Tibial nerve (tissue), 4 donors: ENCODE results near the gene EVC2. TPM values are rescaled to one million over a fixed set of nuclear protein-coding genes. Genes with fewer than 3 reads are reported as not detected.
A peak's percentile ranks its signal among the peaks of the same experiment; 100 is the strongest.

Experiments used
- DNase-seq, 2 donors: peaks; one replicate each; pipeline ENCODE4 v3.0.0-alpha.2; 2019; ENCODE audit warnings: low spot score in 2 of 2
- H3K27ac ChIP-seq, 4 donors: fragments of 200-600 bp; sonication (generic) in 3 of 4; one replicate each; pipeline ENCODE4 v1.5.1; 2017 to 2019; ENCODE audit warnings: mild to moderate bottlenecking in 1 of 4
- H3K27me3 ChIP-seq, 2 donors: fragments of 200-600 bp; sonication (generic) in 1 of 2; one replicate each; pipeline versions ENCODE4 v1.5.1 to v1.6.0; 2017 to 2019
- H3K36me3 ChIP-seq, 3 donors: fragments of 200-600 bp; sonication (generic); one replicate each; pipeline ENCODE4 v1.5.1; 2018 to 2019
- H3K4me1 ChIP-seq, 4 donors: fragments of 200-600 bp; sonication (generic) in 3 of 4; one replicate each; pipeline ENCODE4 v1.5.1; 2017 to 2019
- H3K4me3 ChIP-seq, 4 donors: fragments of 200-600 bp; sonication (generic) in 3 of 4; one replicate each; pipeline ENCODE4 v1.5.1; 2017 to 2019; ENCODE audit warnings: mild to moderate bottlenecking in 1 of 4, moderate library complexity in 1 of 4
- H3K9me3 ChIP-seq, 4 donors: fragments of 200-600 bp; sonication (generic) in 3 of 4; one replicate each; pipeline ENCODE4 v1.5.1; 2017 to 2019
- EP300 ChIP-seq, 2 donors: sonication (generic); formaldehyde crosslinking; IDR thresholded peaks; one replicate each; pipeline ENCODE4 v1.6.1; 2017; ENCODE audit warnings: antibody characterized with exemption in 2 of 2, mild to moderate bottlenecking in 1 of 2
- POLR2A ChIP-seq, 2 donors: fragments of 450-650 bp; IDR thresholded peaks; one replicate each; pipeline ENCODE4 v1.6.1; 2017; ENCODE audit warnings: antibody characterized with exemption in 2 of 2, mild to moderate bottlenecking in 2 of 2, moderate library complexity in 2 of 2
- WGBS, 2 donors: methylation state at CpG; one replicate each; pipeline ENCODE4 v1.1.5; 2018; 5-methylcytosine and 5-hydroxymethylcytosine counted together
- total RNA-seq, 4 donors: library from RNA; depleted of rRNA; stranded (reverse); fragments of >200 nt; gene quantifications; one replicate each; pipeline ENCODE4 v1.1.0, GENCODE V29; 2016
- TF ChIP-seq, protein P1 (sequence below), 5 experiments: fragments of 200-600 bp in 3 of 5; fragments of 450-650 bp in 2 of 5; sonication (generic) in 3 of 5; IDR thresholded peaks; one replicate each; pipeline ENCODE4 v1.5.1; 2016 to 2019; ENCODE audit warnings: antibody characterized with exemption in 5 of 5, mild to moderate bottlenecking in 3 of 5, moderate library complexity in 2 of 5

Gene EVC2, protein sequence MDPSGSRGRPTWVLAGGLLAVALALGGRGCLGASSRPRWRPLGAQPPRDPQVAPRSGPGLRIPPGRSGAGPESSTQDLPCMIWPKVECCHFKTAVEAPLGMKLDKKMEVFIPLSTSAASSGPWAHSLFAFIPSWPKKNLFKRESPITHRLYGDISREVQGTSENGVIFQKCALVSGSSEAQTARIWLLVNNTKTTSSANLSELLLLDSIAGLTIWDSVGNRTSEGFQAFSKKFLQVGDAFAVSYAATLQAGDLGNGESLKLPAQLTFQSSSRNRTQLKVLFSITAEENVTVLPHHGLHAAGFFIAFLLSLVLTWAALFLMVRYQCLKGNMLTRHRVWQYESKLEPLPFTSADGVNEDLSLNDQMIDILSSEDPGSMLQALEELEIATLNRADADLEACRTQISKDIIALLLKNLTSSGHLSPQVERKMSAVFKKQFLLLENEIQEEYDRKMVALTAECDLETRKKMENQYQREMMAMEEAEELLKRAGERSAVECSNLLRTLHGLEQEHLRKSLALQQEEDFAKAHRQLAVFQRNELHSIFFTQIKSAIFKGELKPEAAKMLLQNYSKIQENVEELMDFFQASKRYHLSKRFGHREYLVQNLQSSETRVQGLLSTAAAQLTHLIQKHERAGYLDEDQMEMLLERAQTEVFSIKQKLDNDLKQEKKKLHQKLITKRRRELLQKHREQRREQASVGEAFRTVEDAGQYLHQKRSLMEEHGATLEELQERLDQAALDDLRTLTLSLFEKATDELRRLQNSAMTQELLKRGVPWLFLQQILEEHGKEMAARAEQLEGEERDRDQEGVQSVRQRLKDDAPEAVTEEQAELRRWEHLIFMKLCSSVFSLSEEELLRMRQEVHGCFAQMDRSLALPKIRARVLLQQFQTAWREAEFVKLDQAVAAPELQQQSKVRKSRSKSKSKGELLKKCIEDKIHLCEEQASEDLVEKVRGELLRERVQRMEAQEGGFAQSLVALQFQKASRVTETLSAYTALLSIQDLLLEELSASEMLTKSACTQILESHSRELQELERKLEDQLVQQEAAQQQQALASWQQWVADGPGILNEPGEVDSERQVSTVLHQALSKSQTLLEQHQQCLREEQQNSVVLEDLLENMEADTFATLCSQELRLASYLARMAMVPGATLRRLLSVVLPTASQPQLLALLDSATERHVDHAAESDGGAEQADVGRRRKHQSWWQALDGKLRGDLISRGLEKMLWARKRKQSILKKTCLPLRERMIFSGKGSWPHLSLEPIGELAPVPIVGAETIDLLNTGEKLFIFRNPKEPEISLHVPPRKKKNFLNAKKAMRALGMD
- 10 to 100 TPM; 26.7 to 37.3 (median 29.0) TPM for total RNA-seq

DNA sequence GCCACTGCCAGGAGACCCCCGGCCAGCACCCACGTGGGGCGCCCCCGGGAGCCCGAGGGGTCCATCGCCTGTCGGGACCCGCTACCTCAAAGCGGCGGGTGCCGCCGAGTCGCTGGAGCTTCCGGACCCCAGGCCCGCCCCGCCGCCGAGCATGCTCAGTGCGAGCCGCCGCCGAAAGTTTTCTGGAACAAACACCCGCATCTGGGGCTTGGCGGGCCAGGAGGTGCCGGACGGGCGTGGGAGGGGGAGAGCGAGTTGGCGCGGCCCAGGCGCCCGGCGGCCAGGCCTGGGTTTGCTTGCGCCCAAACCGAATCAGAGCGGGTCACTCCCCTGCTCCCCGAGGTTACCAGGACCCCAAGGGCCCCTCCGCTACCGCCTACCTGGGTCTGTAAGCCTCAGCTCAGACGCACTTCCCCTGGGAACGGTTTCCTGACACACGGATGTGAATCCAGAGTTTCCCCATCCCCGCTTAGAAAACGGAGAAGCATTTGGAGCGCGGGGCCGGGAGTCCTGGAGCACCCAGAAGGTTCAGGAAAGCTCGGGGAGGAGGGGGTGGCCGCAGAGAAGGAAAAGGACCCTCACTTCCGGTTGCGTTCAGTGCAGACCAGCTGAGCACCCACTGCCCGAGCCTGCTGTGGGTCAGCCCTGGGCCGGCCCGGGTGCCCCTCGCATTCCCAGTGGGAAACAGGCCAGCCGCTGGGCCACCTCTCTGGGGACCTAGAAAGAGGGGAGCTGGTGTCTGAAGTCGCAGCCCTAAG, at the start of gene EVC2:
Gene EVC2 (minus strand): TSS at position 111 of the 758 bp plus-strand sequence. CDS start 46 bp downstream, at position 65.
- Histone ChIP-seq H3K9me3 (no peaks in the 10 kb centered on the region), H3K27me3 (no peaks in the 10 kb centered on the region), H3K36me3 (peaks cover 0 to 4% (median 0%) of the 10 kb centered on the region in 3 donors), H3K4me1 (peaks cover 0 to 69% (median 12%) of the 10 kb centered on the region in 4 donors), H3K27ac (peak within 1 kb of the TSS; percentile 73 to 95 (median 84)), H3K4me3 (peak within 1 kb of the TSS; percentile 59 to 80 (median 62))
- DNase-seq = peak; percentile 53
- TF ChIP-seq, protein P1, sequence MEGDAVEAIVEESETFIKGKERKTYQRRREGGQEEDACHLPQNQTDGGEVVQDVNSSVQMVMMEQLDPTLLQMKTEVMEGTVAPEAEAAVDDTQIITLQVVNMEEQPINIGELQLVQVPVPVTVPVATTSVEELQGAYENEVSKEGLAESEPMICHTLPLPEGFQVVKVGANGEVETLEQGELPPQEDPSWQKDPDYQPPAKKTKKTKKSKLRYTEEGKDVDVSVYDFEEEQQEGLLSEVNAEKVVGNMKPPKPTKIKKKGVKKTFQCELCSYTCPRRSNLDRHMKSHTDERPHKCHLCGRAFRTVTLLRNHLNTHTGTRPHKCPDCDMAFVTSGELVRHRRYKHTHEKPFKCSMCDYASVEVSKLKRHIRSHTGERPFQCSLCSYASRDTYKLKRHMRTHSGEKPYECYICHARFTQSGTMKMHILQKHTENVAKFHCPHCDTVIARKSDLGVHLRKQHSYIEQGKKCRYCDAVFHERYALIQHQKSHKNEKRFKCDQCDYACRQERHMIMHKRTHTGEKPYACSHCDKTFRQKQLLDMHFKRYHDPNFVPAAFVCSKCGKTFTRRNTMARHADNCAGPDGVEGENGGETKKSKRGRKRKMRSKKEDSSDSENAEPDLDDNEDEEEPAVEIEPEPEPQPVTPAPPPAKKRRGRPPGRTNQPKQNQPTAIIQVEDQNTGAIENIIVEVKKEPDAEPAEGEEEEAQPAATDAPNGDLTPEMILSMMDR (IDR thresholded peaks at IDR 0.05) = no peak
- peak in 1 of 2 donors; percentile 59 for TF ChIP-seq EP300 (IDR thresholded peaks at IDR 0.05)
- peak in 1 of 2 donors; percentile 42 for TF ChIP-seq POLR2A (IDR thresholded peaks at IDR 0.05)
- WGBS, 2 donors = 3 to 8% methylated on average over 18 to 28 of the region's 57 CpGs

DNA sequence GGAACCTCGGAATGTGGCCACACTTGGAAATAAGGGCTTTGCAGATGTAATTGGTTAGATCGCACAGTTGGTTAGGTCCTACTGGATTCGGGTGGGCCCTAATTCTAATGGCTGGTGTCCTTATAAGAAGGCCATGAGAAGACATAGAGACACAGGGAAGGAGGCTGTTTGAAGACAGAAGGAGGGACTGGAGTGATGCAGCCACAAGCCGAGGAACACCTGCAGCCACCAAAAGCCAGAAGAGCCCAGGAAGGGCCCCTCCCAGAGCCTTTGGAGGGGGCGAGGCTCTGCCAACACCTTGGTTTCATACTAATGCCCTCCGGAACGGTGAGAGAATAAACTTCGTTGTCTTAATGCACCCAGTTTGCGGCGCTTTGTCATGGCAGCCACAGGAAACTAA, 49.6 kb upstream of the EVC2 start:
- Histone ChIP-seq H3K27me3 (no peaks in the 10 kb centered on the region), H3K4me1 (no peaks in the 10 kb centered on the region), H3K9me3 (no peaks in the 10 kb centered on the region), H3K36me3 (peaks cover 0 to 89% (median 3%) of the 10 kb centered on the region in 3 donors), H3K4me3 (no peak overlapping the region), H3K27ac (no peak overlapping the region)
- no peak for DNase-seq
- TF ChIP-seq, protein P1 (IDR thresholded peaks at IDR 0.05) = no peak
- TF ChIP-seq POLR2A (IDR thresholded peaks at IDR 0.05) (no peak), EP300 (IDR thresholded peaks at IDR 0.05) (no peak)
- 94% methylated on average over 10 of the region's 10 CpGs for WGBS, 2 donors

GRCh38 chr4:5757536-5757935, 49.2 kb upstream of the EVC2 start:
- Histone ChIP-seq H3K9me3 (no peaks in the 10 kb centered on the region), H3K27me3 (no peaks in the 10 kb centered on the region), H3K4me3 (no peak overlapping the region), H3K4me1 (no peaks in the 10 kb centered on the region), H3K27ac (no peak overlapping the region), H3K36me3 (peaks cover 0 to 93% (median 3%) of the 10 kb centered on the region in 3 donors)
- no peak for DNase-seq
- WGBS, 2 donors = 92% methylated on average over 4 of the region's 4 CpGs
- TF ChIP-seq EP300 (IDR thresholded peaks at IDR 0.05) (no peak), POLR2A (IDR thresholded peaks at IDR 0.05) (no peak)
- TF ChIP-seq, protein P1 (IDR thresholded peaks at IDR 0.05) = no peak

GRCh38 chr4:5757091-5757490, 48.7 kb upstream of the EVC2 start:
- H3K9me3 ChIP-seq = no peaks in the 10 kb centered on the region
- no peaks in the 10 kb centered on the region for H3K4me1 ChIP-seq
- H3K27ac ChIP-seq = no peak overlapping the region
- DNase-seq = no peak
- H3K27me3 ChIP-seq = no peaks in the 10 kb centered on the region
- H3K36me3 ChIP-seq = peaks cover 0 to 97% (median 3%) of the 10 kb centered on the region in 3 donors
- 81 to 95% methylated on average over 3 to 7 of the region's 7 CpGs for WGBS, 2 donors
- no peak for TF ChIP-seq EP300 (IDR thresholded peaks at IDR 0.05)
- TF ChIP-seq, protein P1 (IDR thresholded peaks at IDR 0.05) = no peak
- no peak for TF ChIP-seq POLR2A (IDR thresholded peaks at IDR 0.05)
- H3K4me3 ChIP-seq = no peak overlapping the region
